ENCODE measurements around the gene SLC35E4.
A peak's percentile ranks its signal among the peaks of the same experiment; 100 is the strongest.
"Not testable (repeated sequence)": the region's sequence is repeated elsewhere in the genome, so short reads cannot be mapped to it uniquely, and the experiment has no call there.

SLC35E4 gene

DNA sequence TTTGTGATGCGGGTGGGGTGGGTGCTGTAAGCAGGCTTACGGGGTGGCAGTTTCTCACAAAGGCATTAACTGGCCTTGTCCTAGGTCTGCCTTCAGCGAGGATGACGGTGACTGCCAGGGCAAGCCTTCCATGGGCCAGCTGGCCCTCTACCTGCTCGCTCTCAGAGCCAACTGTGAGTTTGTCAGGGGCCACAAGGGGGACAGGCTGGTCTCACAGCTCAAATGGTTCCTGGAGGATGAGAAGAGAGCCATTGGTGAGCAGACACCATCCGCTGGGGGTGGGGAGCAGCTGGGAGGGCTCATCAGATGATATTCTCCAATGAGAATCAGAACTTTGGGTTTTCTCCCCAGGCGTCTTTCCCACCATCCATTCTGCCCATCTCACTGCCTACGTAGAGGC, 22.8 kb upstream of the SLC35E4 start:
- no peak for DNase-seq (ENCODE audit: low spot score)

DNA sequence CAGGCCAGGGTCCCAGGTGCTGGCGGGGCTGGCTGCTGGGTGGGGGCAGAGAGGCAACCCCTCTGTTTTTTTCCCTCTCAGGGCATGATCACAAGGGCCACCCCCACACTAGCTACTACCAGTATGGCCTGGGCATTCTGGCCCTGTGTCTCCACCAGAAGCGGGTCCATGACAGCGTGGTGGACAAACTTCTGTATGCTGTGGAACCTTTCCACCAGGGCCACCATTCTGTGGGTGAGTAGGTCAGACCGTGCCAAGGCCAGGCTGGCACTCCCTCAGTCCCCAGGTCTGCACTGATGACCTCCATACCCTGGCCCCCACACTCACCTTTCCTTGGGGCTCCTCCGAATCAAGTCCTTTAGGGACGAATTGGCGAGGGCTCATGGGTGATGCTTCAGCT, 21.3 kb upstream of the SLC35E4 start:
- DNase-seq (ENCODE audit: low spot score), result no peak

DNA sequence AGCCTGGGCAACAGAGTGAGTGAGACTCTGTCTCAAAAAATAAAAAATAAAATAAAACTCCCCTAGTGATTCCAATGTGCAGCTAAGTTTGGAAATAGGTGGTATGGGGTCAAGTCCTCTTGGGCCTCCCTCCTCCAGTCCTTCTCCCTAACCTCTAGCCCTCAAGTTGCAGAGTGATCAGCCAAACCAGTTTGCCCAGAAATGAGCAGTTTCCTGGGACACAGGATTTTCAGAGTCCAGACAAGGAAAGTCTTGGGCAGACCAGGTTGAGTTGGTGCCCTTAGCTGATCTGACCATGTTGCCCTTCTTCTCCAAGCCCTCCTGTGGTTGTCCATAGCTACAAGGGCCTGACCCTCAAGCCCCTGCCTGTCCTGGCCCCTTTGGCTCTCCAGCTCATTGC, 20.7 kb upstream of the SLC35E4 start:
- DNase-seq (ENCODE audit: low spot score), result no peak

DNA sequence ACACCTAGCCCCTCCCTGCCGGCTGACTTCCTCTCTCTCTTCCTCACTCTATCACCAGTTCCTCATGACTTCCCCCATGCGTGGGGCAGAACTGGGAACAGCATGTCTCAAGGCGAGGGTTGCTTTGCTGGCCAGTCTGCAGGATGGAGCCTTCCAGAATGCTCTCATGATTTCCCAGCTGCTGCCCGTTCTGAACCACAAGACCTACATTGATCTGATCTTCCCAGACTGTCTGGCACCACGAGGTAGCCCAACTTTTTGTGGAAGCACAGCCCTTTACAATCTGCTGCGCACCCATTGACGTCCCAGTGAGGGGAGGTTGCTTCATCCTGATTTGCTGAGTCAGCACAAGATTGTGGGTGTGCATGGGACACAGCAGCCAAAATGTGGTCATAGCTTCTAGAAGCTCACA, 20.0 kb upstream of the SLC35E4 start:
- no peak for DNase-seq (ENCODE audit: low spot score)

DNA sequence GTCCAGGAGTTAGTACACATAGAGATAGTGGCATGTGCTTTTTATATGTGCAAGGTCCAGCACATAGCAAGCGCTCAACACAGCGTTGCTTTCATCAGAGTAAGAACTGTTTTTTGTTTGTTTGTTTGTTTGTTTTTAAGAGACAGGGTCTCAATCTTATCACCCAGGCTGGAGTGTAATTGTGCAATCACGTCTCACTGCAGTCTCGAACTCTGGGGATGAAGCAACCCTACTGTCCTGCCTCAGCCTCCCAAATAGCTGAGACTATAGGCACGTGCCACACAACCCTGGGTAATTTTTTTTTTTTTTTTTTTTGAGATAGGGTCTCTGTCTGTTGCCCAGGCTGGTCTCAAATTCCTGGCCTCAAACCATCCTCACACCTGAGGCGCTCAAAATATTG, 17.8 kb upstream of the SLC35E4 start:
- DNase-seq (ENCODE audit: low spot score), result no peak

DNA sequence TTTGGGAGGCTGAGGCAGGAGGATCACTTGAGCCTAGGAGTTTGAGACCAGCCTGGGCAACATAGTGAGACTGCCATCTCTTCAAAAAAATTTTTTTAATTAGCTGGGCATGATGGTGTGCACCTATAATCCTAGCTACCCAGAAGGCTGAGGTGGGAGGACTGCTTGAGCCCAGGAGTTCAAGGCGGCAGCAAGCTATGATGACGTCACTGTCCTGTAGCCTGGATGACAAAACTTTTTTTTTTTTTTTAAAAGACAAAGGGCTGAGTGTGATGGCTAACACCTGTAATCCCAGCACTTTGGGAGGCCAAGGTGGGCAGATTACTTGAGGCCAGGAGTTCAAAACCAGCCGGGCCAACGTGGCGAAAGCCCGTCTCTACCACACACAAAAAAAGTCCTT, 15.7 kb upstream of the SLC35E4 start:
- DNase-seq (ENCODE audit: low spot score), result not testable (repeated sequence)

DNA sequence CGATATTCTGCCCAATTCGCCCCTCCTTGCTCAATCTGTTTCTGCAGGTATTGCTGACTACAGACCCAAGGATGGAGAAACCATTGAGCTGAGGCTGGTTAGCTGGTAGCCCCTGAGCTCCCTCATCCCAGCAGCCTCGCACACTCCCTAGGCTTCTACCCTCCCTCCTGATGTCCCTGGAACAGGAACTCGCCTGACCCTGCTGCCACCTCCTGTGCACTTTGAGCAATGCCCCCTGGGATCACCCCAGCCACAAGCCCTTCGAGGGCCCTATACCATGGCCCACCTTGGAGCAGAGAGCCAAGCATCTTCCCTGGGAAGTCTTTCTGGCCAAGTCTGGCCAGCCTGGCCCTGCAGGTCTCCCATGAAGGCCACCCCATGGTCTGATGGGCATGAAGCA, 9.2 kb upstream of the SLC35E4 start:
- DNase-seq (ENCODE audit: low spot score), result no peak

DNA sequence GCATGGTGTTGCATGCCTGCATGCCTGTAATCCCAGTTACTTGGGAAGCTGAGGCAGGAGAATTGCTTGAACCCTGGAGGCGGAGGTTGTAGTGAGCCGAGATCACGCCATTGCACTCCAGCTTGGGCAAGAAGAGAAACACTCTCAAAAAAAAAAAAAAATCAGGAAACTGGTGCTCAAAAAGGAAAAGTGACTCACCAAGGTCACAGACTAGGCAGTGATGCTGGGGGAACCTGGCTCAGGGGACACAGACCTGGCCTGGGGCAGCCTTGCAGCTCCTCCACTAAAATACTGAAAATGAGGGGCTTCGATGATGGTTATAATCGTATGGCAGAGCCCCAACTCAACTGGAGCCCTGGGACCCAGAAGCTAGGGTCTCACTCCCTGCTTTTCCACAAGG, 8.1 kb upstream of the SLC35E4 start:
- DNase-seq (ENCODE audit: low spot score), result no peak

DNA sequence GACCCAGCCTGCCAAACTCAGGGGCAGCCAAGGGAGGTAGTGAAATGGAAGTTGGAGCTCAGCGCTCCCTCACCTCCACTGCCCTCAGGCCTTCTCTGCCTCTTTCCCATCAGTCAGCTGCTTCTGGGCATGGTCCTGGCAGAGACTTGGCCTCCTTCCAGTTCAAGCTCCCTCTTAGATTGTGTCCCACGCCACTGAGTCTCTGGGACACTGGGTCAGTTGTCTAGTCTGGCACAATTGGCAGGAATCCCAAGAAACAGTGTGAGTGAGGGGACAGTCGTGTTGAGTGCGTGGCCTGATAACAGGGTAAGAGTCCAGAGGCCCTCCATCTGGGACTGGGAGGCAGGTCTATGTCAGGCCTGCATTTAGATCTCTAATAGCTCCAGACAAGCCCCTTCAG, 7.1 kb upstream of the SLC35E4 start:
- DNase-seq (ENCODE audit: low spot score), result no peak

DNA sequence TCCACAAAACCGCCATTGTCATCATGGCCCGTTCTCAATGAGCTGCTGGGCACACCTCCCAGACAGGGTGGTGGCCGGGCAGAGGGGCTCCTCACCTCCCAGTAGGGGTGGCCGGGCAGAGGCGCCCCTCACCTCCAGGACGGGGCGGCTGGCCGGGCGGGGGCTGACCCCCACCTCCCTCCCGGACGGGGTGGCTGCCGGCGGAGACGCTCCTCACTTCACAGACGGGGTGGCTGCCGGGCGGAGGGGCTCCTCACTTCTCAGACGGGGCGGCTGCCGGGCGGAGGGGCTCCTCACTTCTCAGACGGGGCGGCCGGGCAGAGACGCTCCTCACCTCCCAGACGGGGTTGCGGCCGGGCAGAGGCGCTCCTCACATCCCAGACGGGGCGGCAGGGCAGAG, 4.1 kb upstream of the SLC35E4 start:
- not testable (repeated sequence) for DNase-seq (ENCODE audit: low spot score)

DNA sequence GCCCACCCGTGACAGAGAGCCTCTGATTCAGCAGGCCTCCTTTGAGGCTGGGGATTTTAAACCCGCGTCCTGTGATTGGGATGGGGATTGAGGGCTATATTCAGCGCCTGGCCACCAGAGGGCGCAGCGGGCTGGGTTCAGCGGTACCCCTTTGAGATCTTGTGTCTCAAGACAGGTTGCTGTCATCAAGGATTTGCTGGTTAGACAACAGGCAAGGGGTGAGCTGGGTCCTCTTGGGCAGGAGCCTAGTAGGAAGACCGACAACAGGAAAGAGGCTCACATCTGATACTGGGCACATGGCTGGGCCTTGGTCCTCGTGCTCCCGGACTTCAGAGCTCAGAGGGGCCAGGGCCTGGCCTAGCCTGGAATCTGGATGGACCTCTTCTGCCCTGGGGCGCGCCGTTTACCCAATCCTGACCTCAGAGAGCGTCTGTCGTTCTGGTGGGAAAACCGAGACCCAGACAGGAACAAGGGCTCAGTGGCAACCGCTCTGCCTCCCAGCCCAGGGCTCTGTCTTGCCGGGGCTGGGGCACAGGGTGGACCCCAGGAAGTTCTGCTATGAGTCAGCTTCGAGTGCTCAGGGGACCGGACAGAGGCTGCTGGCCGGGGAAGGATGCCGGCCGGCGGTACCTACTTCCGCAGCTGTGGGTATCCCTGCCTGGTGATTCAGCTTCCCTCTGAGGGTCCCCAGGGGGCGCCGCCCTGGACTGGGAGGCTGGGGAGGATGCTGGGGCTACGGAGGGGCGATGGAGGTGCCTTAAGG, 929 bp upstream of the SLC35E4 start:
- DNase-seq (ENCODE audit: low spot score), result peak; percentile 90

DNA sequence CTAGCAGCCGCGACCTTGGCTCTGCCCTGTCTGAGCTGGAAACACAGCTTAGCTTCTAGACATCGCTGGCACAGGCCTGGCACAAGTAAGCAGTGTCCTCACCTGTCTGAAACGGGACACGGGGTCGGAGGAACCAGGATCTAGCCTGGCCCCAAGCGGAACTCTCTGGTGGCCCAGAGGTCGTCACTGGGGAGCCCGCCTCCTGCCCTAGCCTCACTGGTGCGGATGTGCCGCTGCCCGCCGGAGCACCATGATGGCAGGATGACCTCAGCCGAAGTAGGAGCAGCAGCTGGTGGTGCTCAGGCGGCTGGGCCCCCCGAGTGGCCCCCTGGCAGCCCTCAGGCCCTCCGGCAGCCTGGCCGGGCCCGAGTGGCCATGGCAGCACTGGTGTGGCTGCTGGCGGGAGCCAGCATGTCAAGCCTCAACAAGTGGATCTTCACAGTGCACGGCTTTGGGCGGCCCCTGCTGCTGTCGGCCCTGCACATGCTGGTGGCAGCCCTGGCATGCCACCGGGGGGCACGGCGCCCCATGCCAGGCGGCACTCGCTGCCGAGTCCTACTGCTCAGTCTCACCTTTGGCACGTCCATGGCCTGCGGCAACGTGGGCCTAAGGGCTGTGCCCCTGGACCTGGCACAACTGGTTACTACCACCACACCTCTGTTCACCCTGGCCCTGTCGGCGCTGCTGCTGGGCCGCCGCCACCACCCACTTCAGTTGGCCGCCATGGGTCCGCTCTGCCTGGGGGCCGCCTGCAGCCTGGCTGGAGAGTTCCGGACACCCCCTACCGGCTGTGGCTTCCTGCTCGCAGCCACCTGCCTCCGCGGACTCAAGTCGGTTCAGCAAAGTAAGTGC, 871 bp downstream of the SLC35E4 start:
- DNase-seq (ENCODE audit: low spot score), result no peak

DNA sequence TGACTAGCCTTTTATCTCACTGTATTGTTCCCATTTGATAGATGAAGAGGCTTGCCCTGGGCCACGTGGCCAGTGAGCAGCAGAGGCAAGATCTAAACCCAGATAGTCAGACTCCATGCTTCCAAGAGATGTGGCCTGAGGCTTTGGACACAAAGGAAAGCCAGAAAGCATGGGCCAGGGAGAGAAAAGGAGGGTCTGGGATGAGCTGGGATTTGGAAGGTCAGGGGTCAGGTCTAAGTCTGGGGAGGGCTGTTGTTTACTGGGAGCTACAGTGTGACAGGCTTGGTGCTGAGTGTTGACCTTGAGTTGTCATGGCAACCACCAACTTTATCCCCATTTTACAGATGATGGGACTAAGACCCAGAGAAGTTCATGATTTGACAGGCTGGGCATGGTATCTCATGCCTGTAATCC, 2.1 kb downstream of the SLC35E4 start:
- no peak for DNase-seq (ENCODE audit: low spot score)

DNA sequence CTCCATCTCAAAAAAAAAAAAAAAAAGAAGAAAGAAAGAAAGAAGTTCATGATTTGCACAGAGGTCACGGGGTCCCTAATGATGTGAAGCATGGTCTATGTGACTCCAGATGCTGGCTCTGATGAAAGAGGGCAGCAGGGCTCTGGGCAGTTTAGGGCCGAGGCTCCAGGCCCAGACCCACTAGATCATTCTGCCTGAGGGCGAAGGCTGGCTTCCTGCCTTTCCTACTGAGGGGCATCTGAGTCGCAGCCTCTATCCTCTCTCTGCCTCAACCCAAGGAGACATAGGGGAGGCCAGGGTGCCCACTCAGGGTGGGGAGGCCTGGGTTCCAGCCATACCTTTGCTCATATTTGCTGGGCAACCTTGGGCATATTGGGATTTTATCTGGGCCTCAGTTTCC, 4.8 kb downstream of the SLC35E4 start:
- DNase-seq (ENCODE audit: low spot score), result no peak

DNA sequence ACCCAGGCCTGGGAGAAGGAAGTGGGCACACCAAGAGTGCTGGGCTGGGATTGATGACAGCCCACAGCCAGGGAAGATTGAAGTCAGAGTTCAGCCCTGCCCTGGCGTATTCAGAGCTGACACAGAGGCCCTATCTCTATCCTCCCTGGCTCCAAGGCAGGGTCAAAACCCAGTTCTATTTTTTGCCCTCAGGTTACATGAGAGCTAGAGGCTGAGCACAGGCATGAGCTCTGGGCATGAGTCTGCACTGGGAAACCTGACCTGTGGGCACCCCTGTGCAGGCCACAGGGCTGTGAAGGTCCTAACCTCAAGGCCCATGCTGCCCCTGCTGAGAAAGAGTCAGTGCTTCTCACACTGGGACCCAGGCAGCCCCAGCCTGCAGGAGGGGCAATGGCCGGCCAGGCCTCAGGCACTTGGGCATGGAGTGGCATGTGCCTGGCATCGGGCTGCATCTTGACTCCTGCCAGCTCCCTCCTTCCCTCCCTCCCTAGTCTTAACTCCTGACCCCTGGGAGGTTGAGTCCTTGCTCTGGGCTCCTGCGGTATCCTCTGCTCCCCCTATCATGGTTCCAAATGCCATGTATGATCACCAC, 5.4 kb downstream of the SLC35E4 start:
- no peak for DNase-seq (ENCODE audit: low spot score)

DNA sequence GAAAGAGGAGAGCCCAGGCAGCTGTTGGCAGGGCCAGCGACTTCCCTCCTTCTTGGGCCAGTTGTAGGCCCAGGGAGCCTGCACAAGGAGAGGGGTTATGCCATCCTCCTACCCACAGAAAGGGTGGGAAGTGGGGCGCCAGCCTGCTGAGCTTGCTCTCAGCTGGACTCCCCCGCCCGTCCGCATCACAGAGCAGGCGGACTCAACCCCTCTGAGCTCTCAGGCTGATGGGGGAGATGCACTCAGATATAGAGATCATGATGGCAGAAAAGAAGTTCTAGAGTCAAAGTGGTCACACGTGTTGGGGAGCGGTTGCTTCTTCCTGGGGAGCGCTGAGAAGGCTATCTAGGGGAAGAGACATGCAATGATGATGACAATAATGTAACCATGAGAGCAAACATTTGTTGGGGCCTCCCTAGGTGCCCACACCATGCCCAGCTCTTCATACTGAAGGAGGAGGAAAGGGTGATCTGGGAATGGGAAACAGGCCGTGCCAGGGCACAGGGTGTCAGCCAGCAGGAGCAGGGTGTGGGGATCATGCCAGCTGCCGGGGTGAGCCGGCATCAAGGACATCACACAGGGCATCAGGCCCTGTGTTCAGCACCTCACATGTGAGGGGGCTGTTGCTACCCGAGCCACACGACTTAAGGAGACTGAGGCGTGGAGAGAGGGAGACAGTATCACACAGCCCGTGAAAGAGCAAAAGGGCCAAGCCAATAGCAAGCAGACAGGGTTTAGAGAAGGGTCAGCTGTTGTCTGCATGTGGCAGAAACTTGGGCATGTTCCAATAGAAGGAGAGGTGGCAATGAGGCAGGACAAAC, 7.7 kb downstream of the SLC35E4 start:
- no peak for DNase-seq (ENCODE audit: low spot score)

DNA sequence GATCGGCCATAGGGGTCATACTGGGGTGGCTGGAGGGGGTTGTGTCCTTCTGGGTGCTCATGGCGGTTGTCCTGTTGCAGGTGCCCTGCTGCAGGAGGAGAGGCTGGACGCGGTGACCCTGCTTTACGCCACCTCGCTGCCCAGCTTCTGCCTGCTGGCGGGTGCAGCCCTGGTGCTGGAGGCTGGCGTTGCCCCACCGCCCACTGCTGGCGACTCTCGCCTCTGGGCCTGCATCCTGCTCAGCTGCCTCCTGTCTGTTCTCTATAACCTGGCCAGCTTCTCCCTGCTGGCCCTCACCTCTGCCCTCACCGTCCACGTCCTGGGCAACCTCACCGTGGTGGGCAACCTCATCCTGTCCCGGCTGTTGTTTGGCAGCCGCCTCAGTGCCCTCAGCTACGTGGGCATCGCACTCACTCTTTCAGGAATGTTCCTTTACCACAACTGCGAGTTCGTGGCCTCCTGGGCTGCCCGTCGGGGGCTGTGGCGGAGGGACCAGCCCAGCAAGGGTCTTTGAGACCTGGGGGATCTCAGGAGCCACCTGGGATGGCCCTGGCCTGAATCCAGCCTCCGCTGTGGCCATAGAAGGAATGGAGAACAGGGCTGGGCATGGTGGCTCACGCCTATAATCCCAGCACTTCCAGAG, 11.1 kb downstream of the SLC35E4 start:
- no peak for DNase-seq (ENCODE audit: low spot score)

DNA sequence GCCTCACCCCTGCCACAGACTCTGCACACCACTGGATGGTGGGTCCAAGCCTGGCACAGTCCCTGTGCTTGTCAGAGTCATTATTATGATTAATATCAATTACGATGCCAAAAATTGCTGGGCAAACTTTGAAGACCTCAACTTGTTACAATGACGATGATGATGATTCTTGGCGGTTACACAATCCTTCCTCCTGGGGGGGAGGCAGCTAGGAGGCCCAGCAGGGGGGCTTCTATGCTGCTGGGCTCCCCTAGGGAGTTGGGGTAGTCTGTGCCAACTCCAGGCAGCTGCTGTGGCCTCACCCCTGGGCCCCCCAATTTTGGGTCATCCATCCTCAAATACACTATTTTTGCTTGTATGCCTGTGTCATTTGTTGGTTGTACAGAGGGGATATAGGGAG, 12.0 kb downstream of the SLC35E4 start:
- no peak for DNase-seq (ENCODE audit: low spot score)

DNA sequence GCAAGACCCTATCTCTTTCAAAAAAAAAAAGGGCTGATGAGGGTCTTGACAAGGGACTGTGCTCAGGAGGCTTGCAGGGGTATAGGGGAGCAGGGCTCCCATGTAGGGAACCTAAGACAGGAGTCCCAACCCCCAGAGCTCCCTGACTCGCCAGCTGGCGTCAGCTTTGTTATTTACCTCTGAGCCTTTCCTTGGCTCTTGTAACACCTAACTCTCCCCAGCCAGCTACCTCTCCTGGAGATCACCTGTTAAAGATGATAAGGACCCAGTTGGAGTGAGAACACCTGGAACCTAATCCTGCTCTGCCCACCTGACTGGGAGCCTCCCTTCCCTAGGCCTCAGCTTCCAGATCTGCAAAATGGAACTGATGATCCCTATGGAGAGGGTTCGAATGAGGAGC, 13.2 kb downstream of the SLC35E4 start:
- DNase-seq (ENCODE audit: low spot score), result no peak

DNA sequence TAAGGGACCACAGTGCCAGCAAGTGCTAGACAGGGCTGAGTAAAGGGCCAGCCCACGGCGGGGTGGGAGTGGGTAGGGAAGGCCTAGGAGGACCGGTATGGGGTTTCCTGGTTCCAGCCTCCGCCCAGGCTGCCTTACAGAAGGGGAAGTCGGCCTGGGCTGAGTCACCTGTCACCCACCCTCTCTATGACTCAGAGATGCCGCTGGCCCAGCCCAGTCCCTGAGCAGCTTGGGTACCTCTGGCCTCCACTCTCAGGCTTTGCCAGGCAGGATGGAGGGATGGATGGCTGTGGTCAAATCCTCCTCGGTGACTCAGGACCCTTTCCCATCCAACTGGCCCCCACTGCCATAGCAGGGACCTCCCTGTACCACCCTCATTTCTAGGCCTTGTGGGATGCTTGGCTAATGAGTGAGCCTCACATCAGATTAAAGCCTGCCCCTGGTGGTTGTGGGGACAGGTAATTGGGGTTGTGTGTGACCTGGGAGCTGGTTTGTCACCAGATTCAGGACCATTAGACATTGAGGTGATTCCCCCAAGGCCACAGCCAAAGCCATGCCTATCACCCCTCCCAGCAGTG, 13.9 kb downstream of the SLC35E4 start:
- DNase-seq (ENCODE audit: low spot score), result peak; percentile 66

DNA sequence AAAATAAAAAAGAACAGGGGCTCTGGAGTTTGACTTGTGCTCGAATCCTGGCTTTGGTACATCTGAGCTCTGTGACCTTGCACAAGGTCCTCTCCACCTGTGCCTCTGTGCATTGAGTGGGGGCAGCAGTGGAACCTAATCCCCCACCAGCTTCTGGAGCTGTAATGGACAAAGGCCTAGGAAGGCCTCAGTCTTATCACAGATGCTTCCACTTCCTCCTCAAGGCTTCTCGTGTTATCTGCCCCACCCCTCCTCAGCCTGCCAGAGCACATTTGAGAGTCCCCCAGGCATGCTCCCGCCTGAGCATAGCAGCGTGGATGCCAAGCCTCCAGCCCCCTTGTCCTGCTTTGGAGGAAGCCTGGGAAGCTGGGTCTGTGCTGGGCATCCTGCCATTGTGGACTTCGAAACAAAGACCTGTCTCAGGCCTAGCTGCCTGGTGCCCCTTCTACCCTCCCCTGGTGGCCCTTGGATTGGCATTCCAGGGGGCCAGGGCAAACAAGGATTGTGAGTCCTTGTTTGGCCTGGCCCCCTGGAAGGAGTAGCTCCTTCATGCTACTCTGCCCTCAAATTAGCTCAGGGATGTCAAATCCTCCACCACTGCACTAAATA, 15.0 kb downstream of the SLC35E4 start:
- DNase-seq (ENCODE audit: low spot score), result no peak
